Measurements from ENCODE around the gene RANBP3.
A peak's percentile ranks its signal among the peaks of the same experiment; 100 is the strongest.

RANBP3 gene

DNA sequence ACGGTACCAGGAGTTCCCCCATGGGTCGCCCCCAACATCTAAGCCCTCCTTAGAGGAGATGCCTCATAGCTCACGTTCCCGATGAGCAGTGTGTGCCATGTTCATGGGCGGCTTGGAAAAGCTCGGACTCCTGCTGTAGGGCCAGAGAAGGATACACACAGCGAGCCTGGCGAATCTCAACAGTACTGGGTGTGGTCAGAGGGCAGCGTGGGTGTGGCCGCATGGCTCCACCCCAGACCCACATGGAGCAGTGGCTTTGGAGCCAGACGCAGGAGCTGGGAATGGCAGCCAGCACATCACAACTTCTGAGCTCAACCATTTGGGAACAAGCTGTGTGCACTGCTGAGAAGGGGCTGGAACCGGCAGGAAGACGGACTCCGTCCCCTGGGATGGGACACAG lies 48.3 kb downstream of the RANBP3 start:
- no peaks in the 10 kb centered on the region for H3K79me2 ChIP-seq (ENCODE audit: control insufficient read depth, insufficient read depth, low read length, poor library complexity)
- peaks cover 74 to 80% of the 10 kb centered on the region in 2 experiments for H3K36me3 ChIP-seq (ENCODE audit: control insufficient read depth in 1 of 2, insufficient read depth in 2 of 2, low read length in 2 of 2)
- DNase-seq: no peak
- no peak overlapping the region for H3K18ac ChIP-seq (ENCODE audit: low read length)
- no peaks in the 10 kb centered on the region for H3K27me3 ChIP-seq (ENCODE audit: insufficient read depth, low read length)
- no peak overlapping the region for H2BK5ac ChIP-seq (ENCODE audit: low read depth, low read length, poor library complexity)
- H3K4me2 ChIP-seq (ENCODE audit: low read length): no peak overlapping the region
- H3K4me1 ChIP-seq (ENCODE audit: control insufficient read depth in 1 of 2, insufficient read depth in 2 of 2, low read length in 2 of 2): peaks cover 17 to 19% of the 10 kb centered on the region in 2 experiments
- no peak overlapping the region for H2BK12ac ChIP-seq (ENCODE audit: low read length)
- H3K9ac ChIP-seq (ENCODE audit: low read length): no peak overlapping the region
- peaks cover 6% of the 10 kb centered on the region for H3K79me1 ChIP-seq (ENCODE audit: low read length)
- no peak overlapping the region for H3K4me3 ChIP-seq (ENCODE audit: low read depth, low read length)
- H3K14ac ChIP-seq (ENCODE audit: low read length): no peak overlapping the region
- H3K4ac ChIP-seq (ENCODE audit: low read depth, low read length): no peak overlapping the region
- no peak overlapping the region for H3K27ac ChIP-seq (ENCODE audit: low read depth, low read length)
- H2BK120ac ChIP-seq (ENCODE audit: insufficient read depth, low read length, poor library complexity): no peak overlapping the region
- H2AK5ac ChIP-seq (ENCODE audit: low read length): no peak overlapping the region
- no peak overlapping the region for H2AFZ ChIP-seq (ENCODE audit: insufficient read depth, low read length, poor library complexity)
- no CpG with 5 or more reads among the region's 14 CpGs for WGBS (ENCODE audit: extremely low coverage, insufficient coverage, insufficient read length)
- H3K23ac ChIP-seq (ENCODE audit: low read length): no peak overlapping the region
- H3K9me3 ChIP-seq (ENCODE audit: insufficient read depth, low read depth, low read length): peaks cover 4% of the 10 kb centered on the region
- H4K91ac ChIP-seq (ENCODE audit: low read depth, low read length): no peak overlapping the region
- H4K8ac ChIP-seq (ENCODE audit: low read depth, low read length): no peak overlapping the region
- H4K12ac ChIP-seq (ENCODE audit: low read depth, low read length): no peak overlapping the region

DNA sequence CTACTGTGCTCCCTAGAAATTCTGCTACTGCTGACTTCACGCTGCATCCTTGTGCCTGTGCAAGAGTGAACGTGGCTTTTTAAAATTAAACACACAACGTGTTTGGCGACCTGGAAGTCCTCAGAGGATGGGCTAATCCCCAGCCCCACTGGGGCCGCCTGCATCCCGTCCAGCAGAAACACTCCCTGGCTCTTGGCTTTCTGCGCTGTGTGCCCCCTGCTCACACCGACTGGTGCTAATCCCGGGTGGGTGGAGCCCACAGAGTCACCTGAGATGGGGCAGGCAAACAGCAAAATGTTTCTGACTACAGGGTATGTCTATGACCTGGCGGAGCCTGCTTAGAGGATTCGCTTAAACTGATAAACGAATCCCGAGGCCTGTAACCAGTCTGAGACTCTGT lies 48.8 kb downstream of the RANBP3 start:
- Histone ChIP-seq H3K79me1 (ENCODE audit: low read length) (peaks cover 6% of the 10 kb centered on the region), H3K14ac (ENCODE audit: low read length) (no peak overlapping the region), H3K18ac (ENCODE audit: low read length) (no peak overlapping the region), H3K4ac (ENCODE audit: low read depth, low read length) (no peak overlapping the region), H2BK12ac (ENCODE audit: low read length) (no peak overlapping the region), H2BK5ac (ENCODE audit: low read depth, low read length, poor library complexity) (no peak overlapping the region), H4K91ac (ENCODE audit: low read depth, low read length) (no peak overlapping the region), H3K79me2 (ENCODE audit: control insufficient read depth, insufficient read depth, low read length, poor library complexity) (no peaks in the 10 kb centered on the region), H3K36me3 (ENCODE audit: control insufficient read depth in 1 of 2, insufficient read depth in 2 of 2, low read length in 2 of 2) (peaks cover 78 to 85% of the 10 kb centered on the region in 2 experiments), H4K8ac (ENCODE audit: low read depth, low read length) (no peak overlapping the region), H3K4me1 (ENCODE audit: control insufficient read depth in 1 of 2, insufficient read depth in 2 of 2, low read length in 2 of 2) (peaks cover 17 to 19% of the 10 kb centered on the region in 2 experiments), H3K27me3 (ENCODE audit: insufficient read depth, low read length) (no peaks in the 10 kb centered on the region), H3K4me3 (ENCODE audit: low read depth, low read length) (no peak overlapping the region), H2AFZ (ENCODE audit: insufficient read depth, low read length, poor library complexity) (no peak overlapping the region), H3K9me3 (ENCODE audit: insufficient read depth, low read depth, low read length) (peaks cover 4% of the 10 kb centered on the region), H3K23ac (ENCODE audit: low read length) (no peak overlapping the region), H3K9ac (ENCODE audit: low read length) (no peak overlapping the region), H3K27ac (ENCODE audit: low read depth, low read length) (no peak overlapping the region), H4K12ac (ENCODE audit: low read depth, low read length) (no peak overlapping the region), H3K4me2 (ENCODE audit: low read length) (no peak overlapping the region), H2AK5ac (ENCODE audit: low read length) (no peak overlapping the region), H2BK120ac (ENCODE audit: insufficient read depth, low read length, poor library complexity) (no peak overlapping the region)
- no CpG with 5 or more reads among the region's 13 CpGs for WGBS (ENCODE audit: extremely low coverage, insufficient coverage, insufficient read length)
- DNase-seq: no peak

GRCh38 chr19:5927441-5927821 lies 50.5 kb downstream of the RANBP3 start:
- no peak overlapping the region for H3K9ac ChIP-seq (ENCODE audit: low read length)
- H3K9me3 ChIP-seq (ENCODE audit: insufficient read depth, low read depth, low read length): peaks cover 3% of the 10 kb centered on the region
- H4K91ac ChIP-seq (ENCODE audit: low read depth, low read length): no peak overlapping the region
- no peak overlapping the region for H2BK120ac ChIP-seq (ENCODE audit: insufficient read depth, low read length, poor library complexity)
- peaks cover 87 to 89% of the 10 kb centered on the region in 2 experiments for H3K36me3 ChIP-seq (ENCODE audit: control insufficient read depth in 1 of 2, insufficient read depth in 2 of 2, low read length in 2 of 2)
- no peaks in the 10 kb centered on the region for H3K27me3 ChIP-seq (ENCODE audit: insufficient read depth, low read length)
- no peak for DNase-seq
- no peak overlapping the region for H4K12ac ChIP-seq (ENCODE audit: low read depth, low read length)
- H3K4me2 ChIP-seq (ENCODE audit: low read length): no peak overlapping the region
- H2BK5ac ChIP-seq (ENCODE audit: low read depth, low read length, poor library complexity): no peak overlapping the region
- H3K79me2 ChIP-seq (ENCODE audit: control insufficient read depth, insufficient read depth, low read length, poor library complexity): no peaks in the 10 kb centered on the region
- no peak overlapping the region for H2AFZ ChIP-seq (ENCODE audit: insufficient read depth, low read length, poor library complexity)
- H4K8ac ChIP-seq (ENCODE audit: low read depth, low read length): no peak overlapping the region
- no CpG with 5 or more reads among the region's 8 CpGs for WGBS (ENCODE audit: extremely low coverage, insufficient coverage, insufficient read length)
- no peak overlapping the region for H2BK12ac ChIP-seq (ENCODE audit: low read length)
- H3K14ac ChIP-seq (ENCODE audit: low read length): no peak overlapping the region
- no peak overlapping the region for H2AK5ac ChIP-seq (ENCODE audit: low read length)
- no peak overlapping the region for H3K18ac ChIP-seq (ENCODE audit: low read length)
- peaks cover 4 to 5% of the 10 kb centered on the region in 2 experiments for H3K4me1 ChIP-seq (ENCODE audit: control insufficient read depth in 1 of 2, insufficient read depth in 2 of 2, low read length in 2 of 2)
- H3K27ac ChIP-seq (ENCODE audit: low read depth, low read length): no peak overlapping the region
- no peaks in the 10 kb centered on the region for H3K79me1 ChIP-seq (ENCODE audit: low read length)
- no peak overlapping the region for H3K4ac ChIP-seq (ENCODE audit: low read depth, low read length)
- no peak overlapping the region for H3K4me3 ChIP-seq (ENCODE audit: low read depth, low read length)
- no peak overlapping the region for H3K23ac ChIP-seq (ENCODE audit: low read length)

GRCh38 chr19:5926641-5927440 lies 51.1 kb downstream of the RANBP3 start:
- Histone ChIP-seq H3K18ac (ENCODE audit: low read length) (no peak overlapping the region), H3K4me2 (ENCODE audit: low read length) (no peak overlapping the region), H2BK5ac (ENCODE audit: low read depth, low read length, poor library complexity) (no peak overlapping the region), H2AK5ac (ENCODE audit: low read length) (no peak overlapping the region), H4K12ac (ENCODE audit: low read depth, low read length) (no peak overlapping the region), H4K8ac (ENCODE audit: low read depth, low read length) (no peak overlapping the region), H4K91ac (ENCODE audit: low read depth, low read length) (no peak overlapping the region), H3K14ac (ENCODE audit: low read length) (no peak overlapping the region), H3K79me2 (ENCODE audit: control insufficient read depth, insufficient read depth, low read length, poor library complexity) (no peaks in the 10 kb centered on the region), H2BK120ac (ENCODE audit: insufficient read depth, low read length, poor library complexity) (no peak overlapping the region), H3K4me1 (ENCODE audit: control insufficient read depth in 1 of 2, insufficient read depth in 2 of 2, low read length in 2 of 2) (peaks cover 3 to 4% of the 10 kb centered on the region in 2 experiments), H3K27ac (ENCODE audit: low read depth, low read length) (no peak overlapping the region), H3K4ac (ENCODE audit: low read depth, low read length) (no peak overlapping the region), H2BK12ac (ENCODE audit: low read length) (no peak overlapping the region), H3K23ac (ENCODE audit: low read length) (no peak overlapping the region), H3K9me3 (ENCODE audit: insufficient read depth, low read depth, low read length) (peaks cover 3% of the 10 kb centered on the region), H3K9ac (ENCODE audit: low read length) (no peak overlapping the region), H3K27me3 (ENCODE audit: insufficient read depth, low read length) (no peaks in the 10 kb centered on the region), H3K36me3 (ENCODE audit: control insufficient read depth in 1 of 2, insufficient read depth in 2 of 2, low read length in 2 of 2) (peaks cover 86 to 88% of the 10 kb centered on the region in 2 experiments), H3K4me3 (ENCODE audit: low read depth, low read length) (no peak overlapping the region), H3K79me1 (ENCODE audit: low read length) (no peaks in the 10 kb centered on the region), H2AFZ (ENCODE audit: insufficient read depth, low read length, poor library complexity) (no peak overlapping the region)
- DNase-seq: peak; percentile 25 to 51
- WGBS (ENCODE audit: extremely low coverage, insufficient coverage, insufficient read length): no CpG with 5 or more reads among the region's 14 CpGs

Data from trophoblast cell (in vitro differentiated cells and primary cell).